ENCODE measurements around the gene FAM168B. TPM values are rescaled to one million over a fixed set of nuclear protein-coding genes. Genes with fewer than 3 reads are reported as not detected.
"Not testable (repeated sequence)": the region's sequence is repeated elsewhere in the genome, so short reads cannot be mapped to it uniquely, and the experiment has no call there.

The FAM168B gene
- total RNA-seq, 2 experiments from 2014 or later: 62.8 to 66.6 TPM

- Mint-ChIP-seq H3K9me3 (no peaks in the 10 kb centered on the region), H3K4me3 (no peak overlapping the region), H3K36me3 (ENCODE audit: low read depth) (peaks cover 50% of the 10 kb centered on the region), H3K4me1 (ENCODE audit: low read depth) (peaks cover 14% of the 10 kb centered on the region), H3K27ac (no peak overlapping the region), H3K27me3 (no peaks in the 10 kb centered on the region)
- intact Hi-C loops (cut with micrococcal nuclease): no loop called here
- TF ChIP-seq CTCF (IDR thresholded peaks at IDR 0.05): no peak
- ATAC-seq: no peak
- CTCF ChIA-PET: interaction anchor here (0.8 kb wide), 1 partner anchor 10 kb away, joined by 3 read pairs; no protein-coding TSS in a partner anchor
- POLR2A ChIA-PET: interaction anchor here (1.4 kb wide), 1 partner anchor 17 kb away, joined by 4 read pairs; the partner anchor contains the start of gene PLEKHB2
- no peak for DNase-seq
Measured at GRCh38 chr2:131122496-131122895, 29.2 kb upstream of the FAM168B start.

- intact Hi-C loops (cut with micrococcal nuclease): no loop called here
- no peak for ATAC-seq
- H3K4me1 Mint-ChIP-seq (ENCODE audit: low read depth): peaks cover 17% of the 10 kb centered on the region
- H3K36me3 Mint-ChIP-seq (ENCODE audit: low read depth): peaks cover 48% of the 10 kb centered on the region
- H3K27ac Mint-ChIP-seq: no peak overlapping the region
- TF ChIP-seq CTCF (IDR thresholded peaks at IDR 0.05): no peak
- no peak for DNase-seq
- CTCF ChIA-PET: no interaction called here
- H3K27me3 Mint-ChIP-seq: no peaks in the 10 kb centered on the region
- peaks cover under 1% of the 10 kb centered on the region for H3K9me3 Mint-ChIP-seq
- no peak overlapping the region for H3K4me3 Mint-ChIP-seq
- POLR2A ChIA-PET: interaction anchor here (1.5 kb wide), 1 partner anchor 13 kb away, joined by 3 read pairs; no protein-coding TSS in a partner anchor
Measured at GRCh38 chr2:131121464-131121863, 28.2 kb upstream of the FAM168B start.

GRCh38 chr2:131120815-131121317, 27.6 kb upstream of the FAM168B start:
- no peak overlapping the region for H3K4me3 Mint-ChIP-seq

GRCh38 chr2:131115752-131116151, 22.5 kb upstream of the FAM168B start:
- Mint-ChIP-seq H3K27ac (no peak overlapping the region), H3K4me3 (no peak overlapping the region), H3K27me3 (no peaks in the 10 kb centered on the region), H3K4me1 (ENCODE audit: low read depth) (peaks cover 61% of the 10 kb centered on the region), H3K9me3 (peaks cover 15% of the 10 kb centered on the region), H3K36me3 (ENCODE audit: low read depth) (peaks cover 50% of the 10 kb centered on the region)
- DNase-seq (no peak), ATAC-seq (peak; percentile 24)
- intact Hi-C loops (cut with micrococcal nuclease): no loop called here
- TF ChIP-seq CTCF (IDR thresholded peaks at IDR 0.05): no peak
- ChIA-PET POLR2A (interaction anchor here (0.8 kb wide), 1 partner anchor 16 kb away, joined by 3 read pairs; no protein-coding TSS in a partner anchor), CTCF (interaction anchor here (2.3 kb wide), 1 partner anchor 14 kb away, joined by 7 read pairs; no protein-coding TSS in a partner anchor)

More at GRCh38 chr2:131120815-131121317, 27.6 kb upstream of the FAM168B start:
- Mint-ChIP-seq H3K9me3 (peaks cover 6% of the 10 kb centered on the region), H3K27me3 (no peaks in the 10 kb centered on the region), H3K36me3 (ENCODE audit: low read depth) (peaks cover 52% of the 10 kb centered on the region), H3K27ac (no peak overlapping the region), H3K4me1 (ENCODE audit: low read depth) (peaks cover 23% of the 10 kb centered on the region)
- DNase-seq (no peak), ATAC-seq (no peak)
- TF ChIP-seq CTCF (IDR thresholded peaks at IDR 0.05): no peak
- ChIA-PET POLR2A (interaction anchor here (1.5 kb wide), 1 partner anchor 12 kb away, joined by 3 read pairs; no protein-coding TSS in a partner anchor), CTCF (no interaction called here)
- intact Hi-C loops (cut with micrococcal nuclease): no loop called here

- H3K27me3 Mint-ChIP-seq; H3K4me3 Mint-ChIP-seq; ATAC-seq; DNase-seq; POLR2A ChIA-PET; intact Hi-C loops (cut with micrococcal nuclease): not testable (repeated sequence)
- Mint-ChIP-seq H3K36me3 (ENCODE audit: low read depth) (peaks cover 56% of the 10 kb centered on the region), H3K27ac (peak overlapping the region; percentile 44), H3K4me1 (ENCODE audit: low read depth) (peaks cover 67% of the 10 kb centered on the region), H3K9me3 (peaks cover 15% of the 10 kb centered on the region)
- CTCF ChIA-PET: interaction anchor here (2.3 kb wide), 1 partner anchor 14 kb away, joined by 7 read pairs; no protein-coding TSS in a partner anchor
Measured at GRCh38 chr2:131114950-131115349, 21.7 kb upstream of the FAM168B start.

Measured in activated CD8-positive, alpha-beta T cell treated with anti-CD3 and anti-CD28 coated beads for 36 hours (primary cell).